Natural killer cell (primary cell): ENCODE results near the gene TNS3. TPM values are rescaled to one million over a fixed set of nuclear protein-coding genes. Genes with fewer than 3 reads are reported as not detected.

ENCODE experiments used
- ATAC-seq, 3 donors: fragments of 150-1000 bp in 2 of 3; fragments of 200-7000 bp in 1 of 3; cut with Tn5 transposase; 1 replicate in 1 of 3; 2 replicates in 2 of 3; pipeline ENCODE4 v1.10.0; 2021; ENCODE audit warnings: mild to moderate bottlenecking in 2 of 3, moderate library complexity in 2 of 3
- DNase-seq, 2 donors: peaks; one replicate each; pipeline versions ENCODE4 v3.0.0 to v3.0.0-alpha.2; 2013 to 2021; ENCODE audit warnings: mixed read lengths in 1 of 2
- H3K27ac ChIP-seq: one replicate; pipeline ENCODE4 v1.5.1; 2013; ENCODE audit warnings: mild to moderate bottlenecking, low read length
- H3K27me3 ChIP-seq: one replicate; pipeline ENCODE4 v1.6.1; 2013; ENCODE audit warnings: low read length; ENCODE audit not compliant: control insufficient read depth, insufficient read depth
- H3K36me3 ChIP-seq: one replicate; pipeline ENCODE4 v1.6.1; 2013; ENCODE audit warnings: low read length; ENCODE audit not compliant: control insufficient read depth, insufficient read depth
- H3K4me1 ChIP-seq: one replicate; pipeline ENCODE4 v1.6.1; 2013; ENCODE audit warnings: low read length; ENCODE audit not compliant: control insufficient read depth, insufficient read depth
- H3K4me3 ChIP-seq: one replicate; pipeline ENCODE4 v1.5.1; 2013; ENCODE audit warnings: low read length
- H3K9me3 ChIP-seq: one replicate; pipeline ENCODE4 v1.6.1; 2013; ENCODE audit warnings: low read length; ENCODE audit not compliant: control insufficient read depth, insufficient read depth
- H3K27ac Mint-ChIP-seq, 2 donors: one replicate each; pipeline ENCODE4 v1.8.0; 2022; ENCODE audit warnings: mild to moderate bottlenecking in 2 of 2, mixed read lengths in 2 of 2, moderate library complexity in 1 of 2
- H3K27me3 Mint-ChIP-seq, 2 donors: one replicate each; pipeline ENCODE4 v1.8.0; 2022; ENCODE audit warnings: low read depth in 2 of 2, mixed read lengths in 2 of 2
- H3K36me3 Mint-ChIP-seq: one replicate; pipeline ENCODE4 v1.8.0; 2022; ENCODE audit warnings: mixed read lengths
- H3K4me1 Mint-ChIP-seq, 2 donors: one replicate each; pipeline ENCODE4 v1.8.0; 2022; ENCODE audit warnings: mixed read lengths in 2 of 2
- H3K4me3 Mint-ChIP-seq: one replicate; pipeline ENCODE4 v1.8.0; 2022; ENCODE audit warnings: mild to moderate bottlenecking, moderate library complexity, mixed read lengths
- H3K9me3 Mint-ChIP-seq, 2 donors: one replicate each; pipeline ENCODE4 v1.8.0; 2022; ENCODE audit warnings: mixed read lengths in 2 of 2
- WGBS: methylation state at CpG from one replicate; pipeline ENCODE4 v1.1.7; 2013; ENCODE audit warnings: missing lambda C conversion rate; ENCODE audit not compliant: insufficient coverage; 5-methylcytosine and 5-hydroxymethylcytosine counted together
- intact Hi-C: fragments of 100-400 bp; cut with micrococcal nuclease; formaldehyde crosslinking; loops from one replicate; pipeline ENCODE4 v1.14.2; 2022
- total RNA-seq, 4 donors: library from RNA; stranded (reverse); fragments of 120-200 nt in 1 of 4; gene quantifications; one replicate each; pipeline versions ENCODE4 v1.2.3 to v1.2.4, GENCODE V29; 2013 to 2022
- TF ChIP-seq, protein P1 (sequence below): fragments of 200-600 bp; IDR thresholded peaks from one replicate; pipeline ENCODE4 v1.8.0; 2022; ENCODE audit warnings: antibody characterized with exemption

Gene TNS3
- total RNA-seq, 3 donors from 2014 or later (not counting 1 experiment from before 2014, with no cell fraction given): 1.6 to 3.5 (median 2.9) TPM

DNA sequence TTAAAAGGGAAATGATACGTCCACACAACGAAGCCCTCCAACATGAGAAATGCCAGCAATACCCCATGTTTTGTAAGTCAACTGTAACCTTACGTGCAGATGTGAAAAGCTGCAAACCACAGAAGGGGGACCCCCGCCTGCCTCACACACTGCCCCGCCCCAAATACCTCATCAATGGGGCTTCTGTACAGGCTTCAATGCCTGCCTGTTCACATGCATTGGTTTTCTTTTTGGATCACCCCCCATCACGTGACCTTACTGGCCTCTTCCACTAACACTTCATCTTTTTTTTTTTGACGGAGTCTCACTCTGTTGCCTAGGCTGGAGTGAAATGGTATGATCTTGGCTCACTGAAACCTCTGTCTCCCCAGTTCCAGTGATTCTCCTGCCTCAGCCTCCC, 224.0 kb downstream of the TNS3 start:
- no peaks in the 10 kb centered on the region for H3K36me3 Mint-ChIP-seq
- H3K36me3 ChIP-seq: no peaks in the 10 kb centered on the region
- H3K9me3 ChIP-seq: no peaks in the 10 kb centered on the region
- no peaks in the 10 kb centered on the region for H3K4me1 ChIP-seq
- no peak overlapping the region for H3K27ac Mint-ChIP-seq
- ATAC-seq (no peak), DNase-seq (no peak)
- no peaks in the 10 kb centered on the region for H3K27me3 Mint-ChIP-seq
- H3K27me3 ChIP-seq: no peaks in the 10 kb centered on the region
- intact Hi-C loops: no loop called here
- TF ChIP-seq, protein P1, sequence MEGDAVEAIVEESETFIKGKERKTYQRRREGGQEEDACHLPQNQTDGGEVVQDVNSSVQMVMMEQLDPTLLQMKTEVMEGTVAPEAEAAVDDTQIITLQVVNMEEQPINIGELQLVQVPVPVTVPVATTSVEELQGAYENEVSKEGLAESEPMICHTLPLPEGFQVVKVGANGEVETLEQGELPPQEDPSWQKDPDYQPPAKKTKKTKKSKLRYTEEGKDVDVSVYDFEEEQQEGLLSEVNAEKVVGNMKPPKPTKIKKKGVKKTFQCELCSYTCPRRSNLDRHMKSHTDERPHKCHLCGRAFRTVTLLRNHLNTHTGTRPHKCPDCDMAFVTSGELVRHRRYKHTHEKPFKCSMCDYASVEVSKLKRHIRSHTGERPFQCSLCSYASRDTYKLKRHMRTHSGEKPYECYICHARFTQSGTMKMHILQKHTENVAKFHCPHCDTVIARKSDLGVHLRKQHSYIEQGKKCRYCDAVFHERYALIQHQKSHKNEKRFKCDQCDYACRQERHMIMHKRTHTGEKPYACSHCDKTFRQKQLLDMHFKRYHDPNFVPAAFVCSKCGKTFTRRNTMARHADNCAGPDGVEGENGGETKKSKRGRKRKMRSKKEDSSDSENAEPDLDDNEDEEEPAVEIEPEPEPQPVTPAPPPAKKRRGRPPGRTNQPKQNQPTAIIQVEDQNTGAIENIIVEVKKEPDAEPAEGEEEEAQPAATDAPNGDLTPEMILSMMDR: no peak
- H3K27ac ChIP-seq: no peak overlapping the region
- 79% methylated on average over 6 of the region's 7 CpGs for WGBS
- no peaks in the 10 kb centered on the region for H3K9me3 Mint-ChIP-seq
- no peak overlapping the region for H3K4me3 ChIP-seq
- H3K4me3 Mint-ChIP-seq: no peak overlapping the region
- H3K4me1 Mint-ChIP-seq: no peaks in the 10 kb centered on the region

DNA sequence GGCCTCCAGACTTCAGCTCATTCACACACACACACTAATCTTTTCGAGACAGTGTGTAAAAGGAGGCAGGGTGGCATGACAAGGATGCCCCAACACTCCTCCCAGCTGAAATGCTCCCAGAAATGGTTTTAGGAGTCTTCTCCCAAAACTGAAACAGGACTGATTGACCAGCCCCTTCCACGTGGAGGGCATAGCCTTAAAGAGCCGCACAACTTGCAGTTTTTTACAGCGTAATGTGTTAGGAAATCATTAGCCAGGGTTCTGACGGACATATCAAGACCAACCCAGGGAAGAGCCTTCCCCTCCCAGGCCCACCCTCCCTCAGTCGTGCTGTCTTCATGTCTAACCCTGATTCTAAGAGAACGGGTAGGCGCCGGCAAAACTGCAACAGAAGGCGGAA, 224.6 kb downstream of the TNS3 start:
- TF ChIP-seq, protein P1: no peak
- Histone ChIP-seq H3K4me3 (no peak overlapping the region), H3K36me3 (no peaks in the 10 kb centered on the region), H3K27me3 (no peaks in the 10 kb centered on the region), H3K27ac (no peak overlapping the region), H3K9me3 (no peaks in the 10 kb centered on the region), H3K4me1 (no peaks in the 10 kb centered on the region)
- intact Hi-C loops: no loop called here
- Mint-ChIP-seq H3K9me3 (no peaks in the 10 kb centered on the region), H3K27me3 (no peaks in the 10 kb centered on the region), H3K27ac (no peak overlapping the region), H3K4me1 (no peaks in the 10 kb centered on the region), H3K36me3 (no peaks in the 10 kb centered on the region), H3K4me3 (no peak overlapping the region)
- ATAC-seq: no peak
- no peak for DNase-seq
- WGBS: 93% methylated on average over 10 of the region's 10 CpGs

DNA sequence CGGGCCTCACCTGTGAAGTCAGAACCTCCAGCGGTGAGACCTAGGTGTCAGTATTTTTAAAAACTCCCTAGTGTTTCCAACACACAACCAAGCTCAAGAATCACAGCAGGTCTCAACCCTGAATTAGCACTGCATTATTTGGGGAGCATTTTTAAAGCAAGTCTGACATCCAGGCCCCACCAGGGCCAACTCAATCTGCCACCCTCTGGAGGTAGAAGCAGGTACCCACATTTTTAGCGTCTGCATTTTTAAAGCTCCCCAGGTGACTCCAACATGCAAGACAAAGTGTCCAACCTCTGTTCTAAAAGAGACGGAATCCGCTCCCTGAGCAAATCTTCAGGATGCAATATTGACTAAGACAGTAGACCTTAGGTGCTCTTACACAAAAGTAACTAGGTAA, 225.7 kb downstream of the TNS3 start:
- Mint-ChIP-seq H3K9me3 (no peaks in the 10 kb centered on the region), H3K4me1 (no peaks in the 10 kb centered on the region), H3K27ac (no peak overlapping the region), H3K27me3 (no peaks in the 10 kb centered on the region), H3K4me3 (no peak overlapping the region), H3K36me3 (no peaks in the 10 kb centered on the region)
- intact Hi-C loops: no loop called here
- H3K4me1 ChIP-seq: no peaks in the 10 kb centered on the region
- TF ChIP-seq, protein P1: no peak
- 97% methylated on average over 5 of the region's 5 CpGs for WGBS
- H3K4me3 ChIP-seq: no peak overlapping the region
- no peaks in the 10 kb centered on the region for H3K9me3 ChIP-seq
- DNase-seq (no peak), ATAC-seq (no peak)
- H3K36me3 ChIP-seq: no peaks in the 10 kb centered on the region
- no peak overlapping the region for H3K27ac ChIP-seq
- no peaks in the 10 kb centered on the region for H3K27me3 ChIP-seq

DNA sequence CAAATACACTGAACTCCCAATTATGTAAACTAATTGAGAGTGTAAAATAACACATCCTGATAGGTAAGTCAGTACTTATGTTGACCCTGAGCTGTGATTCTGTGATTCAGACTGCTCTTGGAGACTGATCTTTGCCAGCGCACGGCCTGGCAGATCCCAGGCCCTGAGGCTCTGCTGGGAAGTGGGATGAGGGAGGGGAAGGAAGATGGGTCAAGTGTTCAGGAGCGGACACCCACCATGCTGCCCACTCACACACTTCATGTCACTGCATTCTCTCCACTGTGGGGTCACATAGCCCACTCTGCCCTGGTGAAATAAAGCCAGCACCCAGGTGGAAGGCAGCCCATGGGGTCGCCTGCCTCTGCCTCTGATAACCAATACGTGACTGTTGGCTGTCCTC, 226.2 kb downstream of the TNS3 start:
- Histone ChIP-seq H3K9me3 (no peaks in the 10 kb centered on the region), H3K36me3 (no peaks in the 10 kb centered on the region), H3K27ac (no peak overlapping the region), H3K4me1 (no peaks in the 10 kb centered on the region), H3K4me3 (no peak overlapping the region), H3K27me3 (no peaks in the 10 kb centered on the region)
- TF ChIP-seq, protein P1: no peak
- intact Hi-C loops: no loop called here
- Mint-ChIP-seq H3K4me3 (no peak overlapping the region), H3K27me3 (no peaks in the 10 kb centered on the region), H3K9me3 (no peaks in the 10 kb centered on the region), H3K36me3 (no peaks in the 10 kb centered on the region), H3K4me1 (no peaks in the 10 kb centered on the region), H3K27ac (no peak overlapping the region)
- no peak for DNase-seq
- ATAC-seq: no peak
- 82% methylated on average over 5 of the region's 5 CpGs for WGBS
